NB4 (cell line): ENCODE measurements around the gene YIPF1.

Experiments used
- CTCF ChIP-seq: IDR thresholded peaks from one replicate; pipeline ENCODE4 v1.5.1; 2012; ENCODE audit warnings: low read depth, low read length
- MYC ChIP-seq: IDR thresholded peaks from 2 replicates; pipeline ENCODE4 v1.6.1; 2011; ENCODE audit warnings: low read depth, low read length
- TF ChIP-seq, protein P1 (sequence below): IDR thresholded peaks from 2 replicates; pipeline ENCODE4 v1.6.1; 2011; ENCODE audit warnings: low read depth, low read length

- TF ChIP-seq, protein P1, sequence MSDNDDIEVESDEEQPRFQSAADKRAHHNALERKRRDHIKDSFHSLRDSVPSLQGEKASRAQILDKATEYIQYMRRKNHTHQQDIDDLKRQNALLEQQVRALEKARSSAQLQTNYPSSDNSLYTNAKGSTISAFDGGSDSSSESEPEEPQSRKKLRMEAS: no peak
- TF ChIP-seq CTCF (no peak), MYC (no peak)
Observed at GRCh38 chr1:53810007-53810406, 79.6 kb downstream of the YIPF1 start.
